NCI-H2081 treated with DMSO at 0.1 percent for 48 hours (cell line): ENCODE data around the gene FAF2.

Experiments
- DNase-seq: peaks from one replicate; lab custom pipeline; 2025; lab: John Stamatoyannopoulos, UW

Gene FAF2

GRCh38 chr5:176507911-176508310 is 59.7 kb downstream of the FAF2 start:
- DNase-seq = no peak

DNA sequence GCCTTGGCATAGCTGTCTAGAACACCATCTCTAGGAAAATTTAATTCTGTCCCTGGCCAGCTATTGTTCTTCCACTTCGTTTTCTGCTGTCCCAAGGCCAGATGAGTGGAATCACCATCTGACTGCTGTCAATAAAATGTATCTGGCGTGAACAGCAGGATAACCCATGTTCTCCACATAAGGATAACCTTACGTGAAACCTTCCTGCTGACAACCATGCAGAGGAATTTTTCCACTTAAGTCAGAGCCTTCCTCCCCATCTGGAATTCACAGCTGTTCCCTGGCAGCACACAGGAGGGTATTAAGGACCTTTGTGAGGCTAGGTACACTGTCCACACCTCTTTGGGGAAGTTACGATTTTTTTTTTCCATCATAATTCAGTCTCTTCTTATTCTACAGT is 60.4 kb downstream of the FAF2 start:
- DNase-seq = no peak

DNA sequence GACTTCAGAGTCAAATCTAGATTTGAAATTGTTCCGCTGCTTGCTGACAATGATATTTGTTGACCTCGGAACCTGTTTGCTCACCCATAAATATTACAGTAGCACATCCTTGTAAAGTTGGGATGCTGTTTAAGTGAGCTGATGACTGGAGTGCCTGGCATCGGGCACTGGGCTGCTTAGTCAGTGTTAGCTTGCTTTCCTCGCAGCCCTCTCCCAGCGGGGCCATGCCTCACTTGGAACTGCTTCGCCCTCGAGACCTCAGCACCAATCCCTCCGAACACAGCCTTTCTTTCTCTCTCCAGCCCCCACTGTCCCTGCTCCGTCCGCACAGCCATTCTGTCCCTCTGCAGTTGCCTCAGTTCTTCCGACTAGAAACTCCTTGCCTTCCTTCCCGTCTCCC is 65.6 kb downstream of the FAF2 start:
- DNase-seq = no peak

DNA sequence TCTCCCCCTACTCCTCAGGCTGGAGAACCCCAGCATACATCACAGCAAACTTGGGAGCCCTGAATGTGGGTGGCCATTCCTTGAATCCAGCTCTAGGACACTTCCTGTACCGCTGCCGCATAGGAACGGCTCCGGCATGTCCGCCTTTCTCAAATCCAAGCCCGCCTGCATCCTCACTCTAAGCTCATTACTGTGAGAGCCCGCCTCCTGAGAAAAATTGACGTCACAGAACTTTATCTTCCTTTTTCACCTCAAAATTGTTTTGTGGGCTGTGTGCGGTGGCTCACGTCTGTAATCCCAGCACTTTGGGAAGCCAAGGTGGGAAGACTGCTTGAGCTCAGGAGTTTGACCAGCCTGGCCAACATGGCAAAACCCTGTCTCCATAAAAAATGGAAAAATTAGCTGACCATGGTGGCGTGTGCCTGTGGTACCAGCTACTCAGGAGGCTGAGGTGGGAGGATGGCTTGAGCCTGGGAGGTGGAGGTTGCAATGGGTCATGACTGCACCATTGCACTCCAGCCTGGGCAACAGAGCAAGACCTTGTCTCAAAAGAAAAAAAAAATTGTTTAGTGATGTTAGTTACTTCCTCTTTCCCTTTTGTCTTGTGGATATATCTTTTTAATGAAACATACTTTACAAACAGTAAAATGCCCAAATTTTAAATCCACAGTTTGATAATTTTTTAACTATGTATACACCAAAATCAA is 66.2 kb downstream of the FAF2 start:
- DNase-seq = no peak

DNA sequence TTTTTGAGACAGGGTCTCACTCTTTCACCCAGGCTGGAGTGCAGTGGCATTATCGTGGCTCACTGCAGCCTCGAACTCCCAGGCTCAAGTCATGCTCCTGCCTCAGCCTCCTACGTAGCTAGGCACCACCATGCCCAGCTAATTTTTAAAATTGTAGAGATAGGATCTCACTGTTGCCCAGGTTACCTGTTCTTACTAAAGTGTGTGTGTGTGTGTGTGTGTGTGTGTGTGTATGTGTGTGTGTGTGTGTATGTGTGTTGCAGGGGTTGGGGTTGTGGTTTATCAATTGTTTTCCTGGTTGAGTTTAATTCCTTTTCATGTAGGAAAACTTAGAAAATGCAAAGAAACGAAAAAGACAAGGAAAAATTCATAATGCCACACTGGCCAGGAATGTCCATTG is 67.2 kb downstream of the FAF2 start:
- DNase-seq = no peak

- DNase-seq = no peak
These were observed 69.0 kb downstream of the FAF2 start for GRCh38 chr5:176517053-176517661.

GRCh38 chr5:176519810-176520720 is 71.9 kb downstream of the FAF2 start:
- DNase-seq = no peak

- DNase-seq = no peak
These were observed 73.1 kb downstream of the FAF2 start for GRCh38 chr5:176521286-176521685.

- DNase-seq = no peak
These were observed 73.6 kb downstream of the FAF2 start for GRCh38 chr5:176521699-176522263.

DNA sequence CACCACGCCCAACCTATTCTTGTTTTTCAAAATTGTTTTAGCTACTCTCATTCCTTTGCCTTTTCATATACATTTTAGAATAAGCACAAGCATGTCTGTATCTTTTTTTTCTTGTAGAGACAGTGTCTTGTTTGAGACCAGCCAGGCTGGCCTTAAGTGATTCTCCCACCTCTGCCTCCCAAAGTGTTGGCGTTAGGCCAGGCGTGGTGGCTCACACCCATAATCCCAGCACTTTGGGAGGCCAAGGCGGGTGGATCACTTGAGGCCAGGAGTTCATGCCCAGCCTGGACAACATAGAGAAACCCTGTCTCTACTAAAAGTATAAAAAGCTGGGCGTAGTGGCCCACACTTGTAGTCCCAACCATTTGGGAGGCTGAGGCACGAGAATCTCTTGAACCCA is 76.0 kb downstream of the FAF2 start:
- no peak for DNase-seq

DNA sequence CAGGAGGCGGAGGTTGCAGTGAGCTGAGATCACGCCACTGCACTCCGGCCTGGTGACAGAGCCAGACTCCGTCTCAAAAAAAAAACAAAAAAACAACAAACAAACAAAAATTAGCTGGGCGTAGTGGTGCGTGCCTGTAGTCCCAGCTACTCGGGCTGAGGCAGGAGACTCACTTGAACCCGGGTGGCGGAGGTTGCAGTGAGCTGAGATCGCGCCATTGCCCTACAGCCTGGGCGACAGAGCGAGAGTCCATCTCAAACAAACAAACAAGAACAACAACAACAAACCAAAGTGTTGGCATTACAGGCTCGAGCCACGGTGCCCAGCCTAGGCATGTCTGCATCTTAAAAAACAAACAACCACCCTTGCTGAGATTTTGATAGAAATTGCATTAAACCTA is 76.8 kb downstream of the FAF2 start:
- DNase-seq = no peak

GRCh38 chr5:176525677-176526076 is 77.5 kb downstream of the FAF2 start:
- DNase-seq = no peak

- DNase-seq = no peak
These were observed 78.3 kb downstream of the FAF2 start for GRCh38 chr5:176526462-176526861.

DNA sequence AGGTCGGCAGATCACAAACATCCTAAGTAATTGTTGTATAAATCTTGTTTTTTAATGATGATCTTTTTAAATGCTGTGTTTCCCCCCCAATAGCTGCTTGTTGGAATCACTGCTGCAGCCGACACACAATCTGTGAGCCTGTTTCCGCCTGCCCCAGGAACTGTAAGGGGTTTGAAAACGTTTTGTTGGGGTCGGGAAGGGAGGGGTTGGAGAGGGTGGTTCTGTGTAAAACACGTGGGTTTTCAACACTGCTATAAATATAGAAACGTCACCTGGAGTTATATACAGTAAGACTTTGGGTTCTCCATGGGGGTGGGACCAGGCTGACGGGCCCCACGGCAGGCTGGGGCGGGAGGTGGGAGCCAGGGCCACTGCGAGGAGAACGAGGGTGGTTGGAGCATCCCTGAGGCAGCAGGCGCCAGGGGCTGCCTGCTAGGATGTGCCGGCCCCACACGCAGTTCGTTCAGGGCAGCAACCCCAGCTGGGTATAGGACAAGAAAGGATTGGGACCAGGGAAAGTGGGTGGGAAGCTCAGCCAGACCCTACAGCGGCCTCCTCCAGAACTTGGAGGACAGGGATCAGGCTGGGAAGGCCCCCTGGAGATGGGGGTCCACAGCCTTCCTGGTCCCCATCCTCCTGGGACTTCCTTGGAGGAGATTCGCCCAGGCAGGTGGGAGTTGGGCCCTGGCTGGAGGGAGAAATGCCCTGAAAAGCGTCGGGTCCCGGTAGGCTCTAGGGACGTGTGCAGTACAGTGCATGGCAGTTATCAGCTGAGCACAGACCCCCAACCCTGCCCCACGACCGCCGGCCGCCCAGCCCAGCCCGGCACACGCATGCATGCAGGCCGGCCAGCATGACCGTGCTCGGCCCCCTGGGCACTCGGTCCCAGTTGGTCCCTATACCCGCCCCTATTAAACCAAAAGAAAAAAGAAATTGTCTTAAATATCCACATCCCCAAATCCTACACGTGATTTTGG is 79.3 kb downstream of the FAF2 start:
- no peak for DNase-seq

DNA sequence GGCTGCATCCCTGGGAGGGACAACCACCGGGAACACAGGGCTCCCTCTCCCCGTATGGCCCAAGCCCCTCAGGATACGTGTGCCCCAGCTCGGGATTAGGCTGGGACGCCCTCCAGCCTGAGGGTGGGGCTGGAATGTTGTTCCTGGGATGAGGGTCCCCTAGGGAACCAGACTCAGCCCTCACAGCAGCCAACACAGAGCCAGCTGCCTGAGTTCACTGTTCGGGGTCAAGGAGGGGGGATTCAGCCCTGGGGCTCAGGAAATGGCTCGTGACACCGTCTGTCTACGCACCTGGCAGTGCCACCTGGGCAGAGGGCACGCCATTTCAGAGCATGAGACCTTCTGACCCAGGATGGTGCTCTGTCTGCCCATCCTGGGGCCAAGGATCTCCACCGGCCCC is 80.1 kb downstream of the FAF2 start:
- DNase-seq = no peak

DNA sequence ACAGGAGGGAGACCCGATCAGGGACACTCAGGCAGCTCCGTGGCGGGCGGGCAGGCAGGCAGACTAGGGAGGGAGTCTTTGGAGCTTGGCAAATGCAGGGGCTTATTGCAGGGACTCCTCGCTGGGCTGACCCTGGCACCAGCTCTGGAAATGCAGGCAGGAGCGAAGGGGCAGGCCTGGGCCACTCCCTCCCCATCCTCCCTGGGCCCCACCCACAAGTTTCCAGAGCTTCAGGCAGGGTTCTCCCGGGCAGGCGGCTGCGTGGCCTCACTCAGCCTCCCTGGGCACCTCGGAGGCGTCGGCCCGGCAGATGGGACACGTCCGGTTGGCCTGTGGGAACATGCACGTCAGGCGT is 80.6 kb downstream of the FAF2 start:
- no peak for DNase-seq

DNA sequence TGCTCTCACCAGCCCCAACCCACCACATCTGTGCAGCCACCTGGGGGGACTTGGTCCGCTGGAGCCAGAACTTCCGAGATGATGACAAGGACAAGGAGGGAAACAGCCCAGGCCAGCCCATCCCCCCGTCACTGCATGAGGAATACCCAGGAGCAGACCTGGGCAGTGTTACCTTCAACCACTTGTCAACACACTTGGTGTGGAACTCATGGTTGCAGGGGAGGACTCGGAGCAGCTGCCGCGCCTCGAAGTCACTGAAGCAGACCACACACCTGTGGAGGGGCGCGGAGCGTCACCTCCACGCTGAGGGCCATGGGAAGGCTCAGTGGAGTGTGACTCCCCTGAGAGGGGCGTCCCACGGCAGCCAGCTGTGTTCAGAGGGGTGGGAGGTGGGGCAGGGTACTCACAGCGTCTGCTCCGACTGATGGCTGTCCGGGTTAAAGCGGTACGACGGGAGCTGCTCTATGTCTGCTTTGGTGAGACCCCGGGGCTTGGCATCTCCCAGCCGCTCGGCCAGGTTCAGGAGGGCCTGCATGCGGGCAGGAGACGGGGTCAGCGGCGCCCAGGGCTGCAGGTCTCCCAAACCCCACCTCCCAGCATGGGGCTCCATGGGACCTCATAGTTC is 81.0 kb downstream of the FAF2 start:
- DNase-seq = no peak

- no peak for DNase-seq
These were observed 81.6 kb downstream of the FAF2 start for GRCh38 chr5:176529741-176530141.

GRCh38 chr5:176530393-176530982 is 82.3 kb downstream of the FAF2 start:
- no peak for DNase-seq

DNA sequence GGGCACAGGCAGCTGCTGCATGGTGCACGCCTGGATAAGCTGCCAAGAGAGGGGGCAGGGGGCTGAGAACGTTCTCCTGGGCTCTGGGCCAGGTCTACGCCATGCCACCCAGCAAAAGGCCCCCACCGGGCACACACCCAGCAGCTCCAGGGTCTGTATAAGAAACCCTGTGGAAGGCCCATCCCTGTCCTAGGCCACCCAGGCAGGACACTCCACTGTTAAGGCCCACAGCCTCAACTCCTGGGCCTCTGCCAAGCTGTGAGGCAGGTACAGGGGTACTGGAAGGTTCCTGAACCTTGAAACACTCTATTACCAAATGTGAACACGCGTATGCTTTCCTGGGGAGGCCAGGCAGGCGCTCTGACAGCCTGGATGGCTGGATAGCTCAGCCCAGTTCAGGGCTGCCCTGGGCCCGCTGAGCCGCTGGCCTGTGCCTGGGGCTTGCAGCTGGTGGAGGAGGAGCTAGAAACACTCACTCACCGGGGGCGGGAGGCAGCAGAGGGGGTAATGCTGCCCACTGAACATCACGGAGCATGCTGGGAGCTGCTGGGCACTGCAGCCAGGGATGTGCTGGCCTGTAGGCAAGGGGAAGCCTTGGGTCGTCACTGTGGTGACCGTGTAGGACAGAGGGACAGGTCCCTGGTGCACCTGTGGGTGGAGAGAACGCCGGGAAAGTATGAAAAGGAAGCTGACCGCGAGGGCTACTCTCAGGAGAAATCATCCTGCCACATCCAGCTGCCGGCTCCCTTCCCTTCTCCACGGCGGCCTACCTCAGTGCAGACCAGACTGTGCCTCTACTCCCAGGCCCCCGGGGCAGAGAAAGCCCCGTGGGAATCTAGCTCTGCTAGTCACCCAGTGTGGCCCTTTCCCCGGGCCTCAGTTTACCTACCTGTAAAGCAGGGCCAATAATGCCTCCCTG is 83.1 kb downstream of the FAF2 start:
- no peak for DNase-seq
